Measurements from ENCODE around the gene SCN3A. TPM values are rescaled to one million over a fixed set of nuclear protein-coding genes. Genes with fewer than 3 reads are reported as not detected.
A peak's percentile ranks its signal among the peaks of the same experiment; 100 is the strongest.

SCN3A gene
- total RNA-seq, 1 experiment from 2014 or later: 0.09 TPM

- intact Hi-C loops (cut with micrococcal nuclease; ENCODE audit: unreplicated experiment): loop anchor here (2.0 to 10.0 kb wide), 3 partner anchors 67 to 639 kb away; no protein-coding TSS in a partner anchor
- TF ChIP-seq, protein P1, sequence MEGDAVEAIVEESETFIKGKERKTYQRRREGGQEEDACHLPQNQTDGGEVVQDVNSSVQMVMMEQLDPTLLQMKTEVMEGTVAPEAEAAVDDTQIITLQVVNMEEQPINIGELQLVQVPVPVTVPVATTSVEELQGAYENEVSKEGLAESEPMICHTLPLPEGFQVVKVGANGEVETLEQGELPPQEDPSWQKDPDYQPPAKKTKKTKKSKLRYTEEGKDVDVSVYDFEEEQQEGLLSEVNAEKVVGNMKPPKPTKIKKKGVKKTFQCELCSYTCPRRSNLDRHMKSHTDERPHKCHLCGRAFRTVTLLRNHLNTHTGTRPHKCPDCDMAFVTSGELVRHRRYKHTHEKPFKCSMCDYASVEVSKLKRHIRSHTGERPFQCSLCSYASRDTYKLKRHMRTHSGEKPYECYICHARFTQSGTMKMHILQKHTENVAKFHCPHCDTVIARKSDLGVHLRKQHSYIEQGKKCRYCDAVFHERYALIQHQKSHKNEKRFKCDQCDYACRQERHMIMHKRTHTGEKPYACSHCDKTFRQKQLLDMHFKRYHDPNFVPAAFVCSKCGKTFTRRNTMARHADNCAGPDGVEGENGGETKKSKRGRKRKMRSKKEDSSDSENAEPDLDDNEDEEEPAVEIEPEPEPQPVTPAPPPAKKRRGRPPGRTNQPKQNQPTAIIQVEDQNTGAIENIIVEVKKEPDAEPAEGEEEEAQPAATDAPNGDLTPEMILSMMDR (IDR thresholded peaks at IDR 0.05; ENCODE audit: unreplicated experiment): no peak
- Mint-ChIP-seq H3K27me3 (ENCODE audit: unreplicated experiment) (no peaks in the 10 kb centered on the region), H3K9me3 (ENCODE audit: low read depth, unreplicated experiment) (no peaks in the 10 kb centered on the region), H3K4me3 (ENCODE audit: low read depth, unreplicated experiment) (no peak overlapping the region), H3K27ac (ENCODE audit: unreplicated experiment) (no peak overlapping the region), H3K36me3 (ENCODE audit: insufficient read depth, unreplicated experiment) (no peaks in the 10 kb centered on the region), H3K4me1 (ENCODE audit: low read depth, unreplicated experiment) (no peaks in the 10 kb centered on the region)
- DNase-seq: peak; percentile 17
- CTCF ChIA-PET: interaction anchor here (1.2 to 1.3 kb wide), 2 partner anchors 55 to 223 kb away, joined by 4 read pairs; no protein-coding TSS in a partner anchor
- BruUV-seq (replicated peaks): no TSS peak
Observed at GRCh38 chr2:165238295-165238694, 34.4 kb upstream of the SCN3A start.

DNA sequence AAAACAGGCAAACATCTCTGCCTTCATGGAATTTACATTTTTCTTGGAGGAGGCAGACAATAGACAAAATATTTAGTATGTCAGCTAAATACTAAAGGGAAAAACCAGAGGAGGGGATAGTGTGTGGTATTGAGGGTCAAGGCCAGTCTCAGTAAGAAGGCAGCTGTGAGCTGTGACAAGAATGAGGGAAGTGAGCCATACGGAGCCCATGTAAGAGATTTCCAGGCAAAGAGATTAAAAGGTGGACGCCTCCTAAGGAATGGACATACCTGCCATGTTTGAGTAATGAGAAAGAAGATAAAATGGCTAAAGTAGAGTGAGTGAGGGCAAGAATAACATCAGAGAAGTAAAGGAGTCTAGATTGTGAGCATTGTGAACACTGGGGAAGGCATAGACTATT is 33.2 kb upstream of the SCN3A start:
- H3K4me1 Mint-ChIP-seq (ENCODE audit: low read depth, unreplicated experiment): no peaks in the 10 kb centered on the region
- intact Hi-C loops (cut with micrococcal nuclease; ENCODE audit: unreplicated experiment): loop anchor here (5.0 to 10.0 kb wide), 2 partner anchors 138 to 640 kb away; no protein-coding TSS in a partner anchor

DNA sequence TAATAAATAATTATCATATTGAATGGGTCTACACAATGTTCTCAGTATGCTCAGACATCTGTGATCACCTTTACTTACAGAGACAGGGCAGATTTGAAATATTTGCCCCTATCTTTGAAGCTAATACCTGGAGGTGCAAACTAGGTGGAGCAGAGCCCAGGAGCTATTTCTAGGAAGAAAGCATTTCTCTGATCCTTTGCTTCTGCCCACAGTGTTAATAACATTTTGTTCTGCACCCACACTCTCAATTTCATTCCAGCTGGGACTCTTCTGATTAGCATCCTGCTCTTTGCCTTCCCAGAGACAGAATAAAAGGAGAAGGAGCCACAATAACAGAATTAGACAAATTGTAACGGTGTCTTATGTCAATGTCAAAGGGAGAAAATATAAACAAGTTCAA is 23.7 kb upstream of the SCN3A start:
- CTCF ChIA-PET: interaction anchor here (0.7 kb wide), 2 partner anchors 19 to 145 kb away, joined by 4 to 9 read pairs; no protein-coding TSS in a partner anchor

More for the DNA sequence above, 33.2 kb upstream of the SCN3A start:
- Mint-ChIP-seq H3K27ac (ENCODE audit: unreplicated experiment) (no peak overlapping the region), H3K27me3 (ENCODE audit: unreplicated experiment) (peaks cover 10% of the 10 kb centered on the region), H3K4me3 (ENCODE audit: low read depth, unreplicated experiment) (no peak overlapping the region), H3K9me3 (ENCODE audit: low read depth, unreplicated experiment) (peaks cover 4% of the 10 kb centered on the region), H3K36me3 (ENCODE audit: insufficient read depth, unreplicated experiment) (no peaks in the 10 kb centered on the region)
- CTCF ChIA-PET: no interaction called here
- TF ChIP-seq, protein P1 (IDR thresholded peaks at IDR 0.05; ENCODE audit: unreplicated experiment): no peak
- no TSS peak for BruUV-seq (replicated peaks)
- DNase-seq: no peak

DNA sequence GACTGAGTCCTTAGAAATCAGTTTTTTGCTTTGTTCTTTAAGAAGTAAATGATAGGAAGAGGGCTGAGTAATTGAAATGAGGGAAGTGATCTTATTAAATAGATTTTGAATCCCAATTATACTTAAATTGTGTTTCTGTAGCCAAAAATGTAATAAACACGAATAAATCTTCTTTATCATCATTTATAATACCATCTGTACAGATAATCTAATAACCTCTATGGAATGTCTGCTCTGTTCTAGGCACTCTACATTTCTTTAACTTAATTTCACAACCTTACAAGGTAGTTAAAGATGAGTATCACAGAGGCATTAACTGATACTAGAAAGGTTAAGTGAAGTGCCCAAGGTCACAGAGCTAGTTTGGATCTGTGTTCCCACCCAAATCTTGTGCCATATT is 21.1 kb upstream of the SCN3A start:
- H3K27me3 Mint-ChIP-seq (ENCODE audit: unreplicated experiment): peaks cover 13% of the 10 kb centered on the region
- H3K9me3 Mint-ChIP-seq (ENCODE audit: low read depth, unreplicated experiment): no peaks in the 10 kb centered on the region
- H3K36me3 Mint-ChIP-seq (ENCODE audit: insufficient read depth, unreplicated experiment): no peaks in the 10 kb centered on the region
- no peak overlapping the region for H3K27ac Mint-ChIP-seq (ENCODE audit: unreplicated experiment)
- CTCF ChIA-PET: no interaction called here
- intact Hi-C loops (cut with micrococcal nuclease; ENCODE audit: unreplicated experiment): no loop called here
- DNase-seq: no peak
- no peaks in the 10 kb centered on the region for H3K4me1 Mint-ChIP-seq (ENCODE audit: low read depth, unreplicated experiment)
- H3K4me3 Mint-ChIP-seq (ENCODE audit: low read depth, unreplicated experiment): no peak overlapping the region
- TF ChIP-seq, protein P1 (IDR thresholded peaks at IDR 0.05; ENCODE audit: unreplicated experiment): no peak
- BruUV-seq (replicated peaks): no TSS peak

More for the DNA sequence above, 23.7 kb upstream of the SCN3A start:
- DNase-seq: no peak
- BruUV-seq (replicated peaks): no TSS peak
- no peaks in the 10 kb centered on the region for H3K4me1 Mint-ChIP-seq (ENCODE audit: low read depth, unreplicated experiment)
- H3K9me3 Mint-ChIP-seq (ENCODE audit: low read depth, unreplicated experiment): peaks cover 4% of the 10 kb centered on the region
- peaks cover 8% of the 10 kb centered on the region for H3K27me3 Mint-ChIP-seq (ENCODE audit: unreplicated experiment)
- intact Hi-C loops (cut with micrococcal nuclease; ENCODE audit: unreplicated experiment): no loop called here
- no peak overlapping the region for H3K27ac Mint-ChIP-seq (ENCODE audit: unreplicated experiment)
- TF ChIP-seq, protein P1 (IDR thresholded peaks at IDR 0.05; ENCODE audit: unreplicated experiment): no peak
- H3K4me3 Mint-ChIP-seq (ENCODE audit: low read depth, unreplicated experiment): no peak overlapping the region
- no peaks in the 10 kb centered on the region for H3K36me3 Mint-ChIP-seq (ENCODE audit: insufficient read depth, unreplicated experiment)
